NB4 (cell line): Measurements from ENCODE around the gene PAK6.

Experiments used
- CTCF ChIP-seq: IDR thresholded peaks from one replicate; pipeline ENCODE4 v1.5.1; 2012; ENCODE audit warnings: low read depth, low read length
- POLR2A ChIP-seq: IDR thresholded peaks from 2 replicates; pipeline ENCODE4 v1.6.1; 2011; ENCODE audit warnings: mild to moderate bottlenecking; ENCODE audit not compliant: insufficient read length; ENCODE audit errors: extremely low read depth

- TF ChIP-seq CTCF (no peak), POLR2A (no peak)
These were observed 20.2 kb downstream of the PAK6 start for GRCh38 chr15:40259021-40259420.
